Skeletal muscle tissue (tissue), 4 donors: ENCODE data around the gene SNX9. TPM values are rescaled to one million over a fixed set of nuclear protein-coding genes. Genes with fewer than 3 reads are reported as not detected.

ENCODE experiments used
- H3K27ac ChIP-seq: one replicate; pipeline ENCODE4 v1.7.0; 2013; ENCODE audit warnings: mild to moderate bottlenecking, low read depth, low read length, inconsistent platforms
- H3K27me3 ChIP-seq, 3 donors: one replicate each; pipeline ENCODE4 v1.7.0; 2013; ENCODE audit warnings: low read length in 3 of 3; ENCODE audit not compliant: control insufficient read depth in 3 of 3, insufficient read depth in 3 of 3
- H3K36me3 ChIP-seq, 3 donors: one replicate each; pipeline ENCODE4 v1.7.0; 2013; ENCODE audit warnings: low read length in 3 of 3; ENCODE audit not compliant: control insufficient read depth in 3 of 3, insufficient read depth in 3 of 3
- H3K4me1 ChIP-seq, 3 donors: one replicate each; pipeline ENCODE4 v1.7.0; 2013; ENCODE audit warnings: low read length in 3 of 3, mild to moderate bottlenecking in 3 of 3; ENCODE audit not compliant: control insufficient read depth in 3 of 3, insufficient read depth in 3 of 3
- H3K4me3 ChIP-seq, 3 donors: one replicate each; pipeline ENCODE4 v1.7.0; 2013; ENCODE audit warnings: low read length in 3 of 3
- H3K9ac ChIP-seq, 3 donors: one replicate each; pipeline ENCODE4 v1.7.0; 2013; ENCODE audit warnings: low read length in 3 of 3, mild to moderate bottlenecking in 3 of 3, moderate library complexity in 2 of 3, low read depth in 1 of 3
- H3K9me3 ChIP-seq, 3 donors: one replicate each; pipeline ENCODE4 v1.7.0; 2013; ENCODE audit warnings: low read length in 3 of 3; ENCODE audit not compliant: control insufficient read depth in 3 of 3
- total RNA-seq: library from RNA; depleted of rRNA; stranded (reverse); fragments of >200 nt; gene quantifications from one replicate; pipeline ENCODE4 v1.2.3, GENCODE V29; 2014
- donor health status: Osteomylitis.

SNX9 gene
- total RNA-seq, 1 donor from 2014 or later = 19.3 TPM

DNA sequence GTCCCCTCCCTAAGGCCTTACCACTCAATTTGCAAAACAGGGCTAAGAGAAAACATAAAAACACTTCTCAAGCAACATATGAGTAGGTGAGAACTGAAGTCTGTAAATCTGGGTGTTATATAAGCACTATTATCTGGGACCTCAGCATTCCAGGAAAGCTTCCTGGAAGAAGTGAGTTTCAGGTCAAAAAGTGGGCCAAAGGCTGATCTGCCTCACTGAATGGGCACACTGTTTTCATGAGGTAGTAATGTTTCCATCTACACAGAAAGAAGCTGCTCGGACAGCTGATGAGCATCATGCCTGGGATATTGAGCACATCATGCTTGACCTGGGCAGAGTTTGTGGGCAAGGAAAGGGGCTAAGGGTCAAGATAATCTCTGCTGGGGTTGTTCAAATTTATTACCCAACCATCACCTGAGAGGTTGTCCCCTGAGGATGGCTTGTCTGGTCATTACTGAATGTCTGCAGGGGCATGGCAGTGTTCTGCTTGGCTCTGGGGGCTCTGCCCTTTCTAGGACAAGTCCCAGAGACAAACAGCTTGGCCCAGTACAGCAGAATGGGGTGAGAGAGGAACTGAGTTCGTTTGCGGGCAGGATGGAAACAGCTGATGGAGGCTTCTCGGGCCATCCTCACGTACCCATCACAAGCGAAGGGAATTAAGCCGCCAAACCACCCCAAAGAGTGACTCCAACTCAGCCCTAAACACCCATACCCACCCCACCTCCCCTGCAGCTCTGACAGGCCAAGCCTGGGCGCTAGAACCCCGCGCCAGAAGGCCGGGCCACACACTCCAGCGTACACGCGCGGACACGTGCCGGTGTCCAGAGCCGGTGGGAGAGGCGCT is 157.5 kb downstream of the SNX9 start:
- Histone ChIP-seq H3K27ac (peak overlapping the region; percentile 36), H3K9ac (peak overlapping the region in 2 of 3 donors; percentile 82 to 89), H3K4me1 (peaks cover 5 to 15% (median 12%) of the 10 kb centered on the region in 3 donors)

DNA sequence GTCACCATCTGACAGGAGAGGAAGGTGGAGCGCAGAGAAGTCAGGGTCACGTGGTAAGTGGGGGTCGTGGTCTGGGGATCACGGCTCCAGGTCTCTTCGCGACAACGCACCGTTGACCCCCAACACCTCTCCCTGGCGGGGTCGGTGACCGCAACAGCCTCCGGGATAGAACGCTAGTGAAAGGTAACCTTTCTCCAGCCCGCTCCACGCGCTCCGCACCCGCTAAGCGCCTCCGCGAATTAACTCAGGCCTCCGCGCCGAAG is 158.0 kb downstream of the SNX9 start:
- Histone ChIP-seq H3K27ac (peak overlapping the region; percentile 36), H3K27me3 (no peaks in the 10 kb centered on the region), H3K36me3 (no peaks in the 10 kb centered on the region), H3K4me3 (peak overlapping the region; percentile 64 to 78 (median 77)), H3K4me1 (peaks cover 5 to 15% (median 12%) of the 10 kb centered on the region in 3 donors), H3K9me3 (no peaks in the 10 kb centered on the region), H3K9ac (peak overlapping the region; percentile 82 to 89 (median 82))

More for the DNA sequence above, 157.5 kb downstream of the SNX9 start:
- H3K9me3 ChIP-seq = no peaks in the 10 kb centered on the region
- H3K36me3 ChIP-seq = no peaks in the 10 kb centered on the region
- no peaks in the 10 kb centered on the region for H3K27me3 ChIP-seq
- H3K4me3 ChIP-seq = peak overlapping the region; percentile 64 to 78 (median 77)

DNA sequence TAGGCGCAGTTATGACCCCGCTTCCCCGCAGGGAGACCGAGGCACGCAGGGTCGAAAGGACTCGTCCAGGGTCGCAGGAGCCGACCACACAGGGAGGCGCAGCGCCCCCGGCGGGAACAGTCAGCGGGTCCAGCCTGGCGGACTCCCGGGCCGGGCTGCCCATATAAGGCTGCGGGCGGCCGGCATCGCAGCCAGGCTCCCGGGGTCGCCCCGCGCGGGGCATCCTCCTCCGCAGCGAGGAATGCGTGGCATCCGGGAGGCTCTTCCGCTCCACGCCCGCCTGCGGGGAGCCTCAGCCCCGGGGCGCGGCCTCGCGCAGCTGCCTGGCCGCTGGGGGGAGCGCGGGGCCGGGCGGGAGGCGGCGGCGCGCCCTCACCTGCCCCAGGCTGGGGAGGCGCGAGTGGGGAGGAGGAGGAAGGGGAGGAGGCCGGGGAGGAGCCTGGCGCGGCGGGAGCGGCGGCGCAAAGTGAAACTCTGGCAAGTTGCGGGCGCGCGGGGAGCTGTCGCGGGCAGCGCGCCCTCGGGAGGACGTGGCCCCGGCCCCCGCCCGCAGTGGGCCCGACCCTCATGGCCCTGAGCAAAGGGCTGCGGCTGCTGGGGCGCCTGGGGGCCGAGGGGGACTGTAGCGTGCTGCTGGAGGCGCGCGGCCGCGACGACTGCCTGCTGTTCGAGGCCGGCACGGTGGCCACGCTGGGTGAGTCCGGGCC is 158.5 kb downstream of the SNX9 start, which contains the start of gene SYNJ2:
Gene SYNJ2 (plus strand): TSS at position 469 of the 707 bp plus-strand sequence. CDS start 99 bp downstream, at position 568.
- Histone ChIP-seq H3K4me3 (peak within 1 kb of the TSS; percentile 72 to 78 (median 77)), H3K9me3 (no peaks in the 10 kb centered on the region), H3K36me3 (no peaks in the 10 kb centered on the region), H3K9ac (peak within 1 kb of the TSS; percentile 82 to 89 (median 82)), H3K27ac (peak within 1 kb of the TSS; percentile 47), H3K4me1 (peaks cover 5 to 15% (median 12%) of the 10 kb centered on the region in 3 donors), H3K27me3 (no peaks in the 10 kb centered on the region)

DNA sequence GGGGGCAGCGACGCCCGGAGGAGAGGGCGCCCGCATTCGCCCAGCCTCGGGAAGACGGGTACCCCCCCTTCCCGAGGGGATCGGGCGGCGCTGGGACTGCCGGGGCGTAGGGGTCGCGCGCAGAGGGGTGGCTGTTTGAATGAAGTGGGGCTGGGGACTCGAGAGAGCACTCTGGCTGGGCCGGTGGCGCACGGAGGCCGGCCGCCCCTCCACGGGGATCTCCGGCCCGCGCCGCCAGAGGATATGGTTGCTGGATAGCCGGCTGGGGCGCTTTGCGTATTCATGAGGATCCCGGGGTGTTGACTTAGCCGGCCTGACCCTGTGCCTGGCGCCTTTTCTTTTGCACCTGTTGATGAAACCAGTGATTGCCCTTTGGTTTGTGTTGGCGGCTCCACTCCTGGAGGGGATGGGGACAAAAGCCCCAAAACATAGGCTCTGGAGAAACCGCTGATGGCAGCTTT is 159.1 kb downstream of the SNX9 start:
- H3K9ac ChIP-seq = peak overlapping the region; percentile 51 to 89 (median 82)
- H3K27ac ChIP-seq = peak overlapping the region; percentile 47
- H3K36me3 ChIP-seq = no peaks in the 10 kb centered on the region
- H3K9me3 ChIP-seq = no peaks in the 10 kb centered on the region
- no peaks in the 10 kb centered on the region for H3K27me3 ChIP-seq
- peak overlapping the region; percentile 72 to 78 (median 77) for H3K4me3 ChIP-seq
- peaks cover 5 to 15% (median 12%) of the 10 kb centered on the region in 3 donors for H3K4me1 ChIP-seq

DNA sequence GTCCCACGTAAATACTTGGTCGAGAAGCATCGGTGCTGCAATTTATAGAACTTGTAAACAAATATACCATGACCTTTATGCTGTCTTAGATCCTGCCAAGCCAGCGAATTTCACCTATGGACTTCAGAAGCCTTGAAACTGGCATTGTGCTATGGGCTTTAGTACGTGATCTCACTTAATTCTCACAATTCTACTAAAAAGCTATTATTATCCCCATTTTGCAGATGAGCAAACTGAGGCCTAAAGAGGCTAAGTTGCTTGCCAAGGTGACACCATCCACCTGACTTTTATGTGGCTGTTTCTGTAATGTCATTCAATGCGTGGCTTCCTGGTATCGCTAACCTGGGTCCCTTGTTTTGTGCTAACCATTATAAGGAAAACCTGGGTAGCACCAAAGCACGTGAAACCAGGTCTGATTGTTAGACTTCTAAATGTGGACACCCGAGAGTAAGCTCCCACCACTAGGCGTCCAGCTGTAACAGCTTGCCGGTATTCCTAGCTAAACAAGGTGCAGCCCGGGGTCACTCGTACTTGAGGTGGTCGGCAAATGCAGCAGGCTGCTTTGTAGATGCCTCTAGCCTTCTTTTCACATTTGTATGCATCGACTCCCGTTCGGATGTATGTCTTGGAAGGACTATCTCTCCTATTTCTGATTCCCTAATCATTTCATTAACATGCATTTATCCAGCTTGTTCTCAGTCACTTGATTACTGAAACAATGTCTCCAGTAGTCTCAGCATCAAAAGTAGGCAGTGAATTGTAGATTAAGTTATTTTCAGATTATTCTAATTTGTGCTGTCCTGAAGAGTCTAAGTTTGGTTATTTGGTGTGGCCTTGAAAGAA is 159.7 kb downstream of the SNX9 start:
- Histone ChIP-seq H3K36me3 (no peaks in the 10 kb centered on the region), H3K4me1 (peaks cover 6 to 16% (median 12%) of the 10 kb centered on the region in 3 donors), H3K27me3 (no peaks in the 10 kb centered on the region), H3K9me3 (no peaks in the 10 kb centered on the region), H3K9ac (peak overlapping the region; percentile 51 to 89 (median 82)), H3K4me3 (peak overlapping the region; percentile 72 to 78 (median 77)), H3K27ac (peak overlapping the region; percentile 47)

DNA sequence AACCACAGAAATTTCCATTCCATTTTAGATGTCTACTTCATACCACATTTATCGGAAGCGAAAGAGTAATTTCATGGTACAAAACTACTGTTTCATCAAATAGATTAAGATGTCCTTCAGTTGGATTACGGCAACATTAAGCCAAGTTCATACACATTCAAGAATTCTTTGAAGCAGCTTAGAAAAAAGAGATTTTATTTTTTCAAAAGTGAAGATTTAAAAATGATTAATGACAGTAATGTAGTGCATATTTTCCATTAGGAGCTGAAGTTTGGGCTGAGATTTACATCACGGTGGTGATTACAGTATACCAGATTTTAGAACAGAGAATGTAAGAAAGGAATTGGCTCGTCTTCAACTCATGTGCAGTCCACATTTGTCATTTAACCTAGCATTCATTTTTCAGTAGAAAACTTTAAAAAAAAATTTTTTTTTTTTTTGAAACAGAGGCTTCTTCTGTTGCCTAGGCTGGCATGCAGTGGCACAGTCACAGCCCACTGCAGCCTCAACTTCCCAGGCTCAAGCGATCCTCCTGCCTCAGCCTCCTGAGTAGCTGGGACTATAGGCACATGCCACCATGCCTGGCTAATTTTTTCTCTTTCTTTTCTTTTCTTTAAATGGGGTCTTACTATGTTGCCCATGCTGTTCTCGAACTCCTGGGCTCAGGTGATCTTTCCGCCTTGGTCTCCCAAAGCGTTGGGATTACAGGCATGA is 160.5 kb downstream of the SNX9 start:
- Histone ChIP-seq H3K4me1 (peaks cover 14 to 24% (median 17%) of the 10 kb centered on the region in 3 donors), H3K27ac (no peak overlapping the region), H3K27me3 (no peaks in the 10 kb centered on the region), H3K9me3 (no peaks in the 10 kb centered on the region), H3K36me3 (no peaks in the 10 kb centered on the region), H3K4me3 (no peak overlapping the region), H3K9ac (no peak overlapping the region)

DNA sequence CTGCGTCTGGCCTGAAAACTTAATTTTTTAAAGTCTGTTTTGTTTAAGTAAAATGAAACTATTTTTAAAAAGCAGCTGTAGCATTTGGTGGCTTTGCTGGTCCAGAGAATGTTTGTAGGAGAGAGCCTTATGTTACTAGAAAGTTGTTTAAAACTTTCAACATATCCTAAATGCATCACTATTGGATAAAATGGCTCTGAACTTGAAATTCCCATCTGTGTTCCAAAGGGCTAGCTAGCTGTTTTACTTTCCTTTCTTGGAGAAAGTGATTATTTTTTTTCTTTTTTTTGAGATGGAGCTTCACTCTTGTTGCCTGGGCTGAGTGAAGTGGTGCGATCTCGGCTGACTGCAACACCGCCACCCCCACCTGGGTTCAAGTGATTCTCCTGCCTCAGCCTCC is 161.1 kb downstream of the SNX9 start:
- Histone ChIP-seq H3K4me3 (no peak overlapping the region), H3K27me3 (no peaks in the 10 kb centered on the region), H3K9me3 (no peaks in the 10 kb centered on the region), H3K9ac (no peak overlapping the region), H3K36me3 (no peaks in the 10 kb centered on the region), H3K4me1 (peaks cover 18 to 26% (median 22%) of the 10 kb centered on the region in 3 donors), H3K27ac (no peak overlapping the region)

DNA sequence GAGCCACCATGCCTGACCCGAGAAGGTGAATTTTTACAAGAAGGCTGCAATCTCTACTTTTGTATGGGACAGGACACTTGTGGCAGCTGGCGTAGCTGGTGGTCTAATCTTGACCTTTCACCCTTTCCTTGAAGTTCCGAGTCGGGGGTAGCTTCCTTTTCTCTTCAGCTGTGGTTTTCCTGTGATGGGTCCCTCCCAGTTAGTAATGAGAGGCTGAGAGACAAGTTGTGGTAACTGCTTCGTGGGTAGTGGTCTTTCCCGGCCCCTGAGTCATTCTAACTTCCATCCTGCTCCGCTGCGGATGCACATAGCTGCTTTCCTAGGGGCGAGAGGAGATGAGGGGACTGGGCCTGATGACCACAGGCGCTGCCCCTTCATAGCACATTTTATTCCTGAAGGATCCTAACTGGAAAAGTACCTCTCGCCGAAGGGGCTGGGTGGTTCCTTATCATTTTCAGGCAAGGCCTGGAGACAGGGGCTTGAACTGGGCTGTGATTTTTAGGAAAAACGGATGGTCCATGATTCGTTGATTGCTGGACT is 161.7 kb downstream of the SNX9 start:
- Histone ChIP-seq H3K9ac (no peak overlapping the region), H3K27me3 (no peaks in the 10 kb centered on the region), H3K9me3 (no peaks in the 10 kb centered on the region)

More for the DNA sequence above, 161.7 kb downstream of the SNX9 start:
- H3K4me3 ChIP-seq = no peak overlapping the region
- no peaks in the 10 kb centered on the region for H3K36me3 ChIP-seq
- no peak overlapping the region for H3K27ac ChIP-seq
- peaks cover 22 to 30% (median 26%) of the 10 kb centered on the region in 3 donors for H3K4me1 ChIP-seq
